Upper lobe of right lung (tissue), 1 donor: ENCODE data around the gene ATP6V1E1. TPM values are rescaled to one million over a fixed set of nuclear protein-coding genes. Genes with fewer than 3 reads are reported as not detected.

Experiments
- ATAC-seq: fragments of 200-7000 bp; cut with Tn5 transposase; one replicate; pipeline ENCODE4 v1.9.1; 2020; ENCODE audit warnings: mild to moderate bottlenecking, moderate library complexity
- DNase-seq: peaks from one replicate; pipeline ENCODE4 v3.0.0-alpha.2; 2020
- H3K27ac ChIP-seq: fragments of 200-600 bp; one replicate; pipeline ENCODE4 v1.8.0; 2022
- H3K27me3 ChIP-seq: fragments of 200-600 bp; one replicate; pipeline ENCODE4 v1.8.0; 2022; ENCODE audit warnings: mild to moderate bottlenecking
- H3K36me3 ChIP-seq: fragments of 200-600 bp; one replicate; pipeline ENCODE4 v1.8.0; 2022
- H3K4me1 ChIP-seq: fragments of 200-600 bp; one replicate; pipeline ENCODE4 v1.8.0; 2022
- H3K4me3 ChIP-seq: fragments of 200-600 bp; one replicate; pipeline ENCODE4 v1.8.0; 2022; ENCODE audit warnings: mild to moderate bottlenecking
- H3K9me3 ChIP-seq: fragments of 200-600 bp; one replicate; pipeline ENCODE4 v1.8.0; 2022
- intact Hi-C: fragments of 100-400 bp; cut with DNase I; formaldehyde crosslinking; loops from one replicate; pipeline ENCODE4 v1.11.0; 2022
- total RNA-seq: library from RNA; stranded (reverse); fragmentation: NEBNext Ultra II Directional; extraction: Animal tissue kit (Norgen Biotek cat#: 25700); gene quantifications from one replicate; pipeline ENCODE4 v1.2.1, GENCODE V29; 2021
- TF ChIP-seq, protein P1 (sequence below): fragments of 200-600 bp; IDR thresholded peaks from one replicate; pipeline ENCODE4 v1.8.0; 2022; ENCODE audit warnings: antibody characterized with exemption
- donor health status: DM: no; HTN: yes; CAD: no; lungs with severe emphysema.

ATP6V1E1 gene
- total RNA-seq, 1 donor from 2014 or later, result 133 TPM

DNA sequence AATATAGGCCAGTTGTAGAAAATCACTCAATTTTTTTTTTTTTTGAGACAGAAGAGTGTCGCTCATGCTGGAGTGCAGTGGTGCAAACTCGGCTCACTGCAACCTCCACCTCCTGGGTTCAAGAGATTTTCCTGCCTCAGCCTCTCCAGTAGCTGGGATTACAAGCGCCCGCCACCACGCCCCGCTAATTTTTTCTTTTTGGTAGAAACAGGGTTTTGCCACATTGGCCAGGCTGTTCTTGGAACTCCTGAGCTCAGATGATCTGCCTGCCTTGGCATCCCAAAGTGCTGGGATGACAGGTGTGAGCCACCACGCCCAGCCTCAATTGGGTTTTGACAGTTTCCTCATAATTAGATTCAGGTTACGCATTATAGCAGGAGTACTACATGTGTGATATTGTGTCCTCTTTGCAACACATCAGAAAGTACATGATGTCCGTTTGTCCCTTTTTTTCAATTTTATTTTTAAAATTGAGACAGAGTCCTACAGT, 2.6 kb upstream of the ATP6V1E1 start:
- H3K4me1 ChIP-seq, result peaks cover 19% of the 10 kb centered on the region
- H3K27me3 ChIP-seq, result no peaks in the 10 kb centered on the region
- no peak overlapping the region for H3K27ac ChIP-seq
- H3K36me3 ChIP-seq, result no peaks in the 10 kb centered on the region
- H3K4me3 ChIP-seq, result no peak overlapping the region
- intact Hi-C loops, result no loop called here
- no peaks in the 10 kb centered on the region for H3K9me3 ChIP-seq
- no peak for ATAC-seq
- no peak for DNase-seq
- TF ChIP-seq, protein P1, sequence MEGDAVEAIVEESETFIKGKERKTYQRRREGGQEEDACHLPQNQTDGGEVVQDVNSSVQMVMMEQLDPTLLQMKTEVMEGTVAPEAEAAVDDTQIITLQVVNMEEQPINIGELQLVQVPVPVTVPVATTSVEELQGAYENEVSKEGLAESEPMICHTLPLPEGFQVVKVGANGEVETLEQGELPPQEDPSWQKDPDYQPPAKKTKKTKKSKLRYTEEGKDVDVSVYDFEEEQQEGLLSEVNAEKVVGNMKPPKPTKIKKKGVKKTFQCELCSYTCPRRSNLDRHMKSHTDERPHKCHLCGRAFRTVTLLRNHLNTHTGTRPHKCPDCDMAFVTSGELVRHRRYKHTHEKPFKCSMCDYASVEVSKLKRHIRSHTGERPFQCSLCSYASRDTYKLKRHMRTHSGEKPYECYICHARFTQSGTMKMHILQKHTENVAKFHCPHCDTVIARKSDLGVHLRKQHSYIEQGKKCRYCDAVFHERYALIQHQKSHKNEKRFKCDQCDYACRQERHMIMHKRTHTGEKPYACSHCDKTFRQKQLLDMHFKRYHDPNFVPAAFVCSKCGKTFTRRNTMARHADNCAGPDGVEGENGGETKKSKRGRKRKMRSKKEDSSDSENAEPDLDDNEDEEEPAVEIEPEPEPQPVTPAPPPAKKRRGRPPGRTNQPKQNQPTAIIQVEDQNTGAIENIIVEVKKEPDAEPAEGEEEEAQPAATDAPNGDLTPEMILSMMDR, result no peak

DNA sequence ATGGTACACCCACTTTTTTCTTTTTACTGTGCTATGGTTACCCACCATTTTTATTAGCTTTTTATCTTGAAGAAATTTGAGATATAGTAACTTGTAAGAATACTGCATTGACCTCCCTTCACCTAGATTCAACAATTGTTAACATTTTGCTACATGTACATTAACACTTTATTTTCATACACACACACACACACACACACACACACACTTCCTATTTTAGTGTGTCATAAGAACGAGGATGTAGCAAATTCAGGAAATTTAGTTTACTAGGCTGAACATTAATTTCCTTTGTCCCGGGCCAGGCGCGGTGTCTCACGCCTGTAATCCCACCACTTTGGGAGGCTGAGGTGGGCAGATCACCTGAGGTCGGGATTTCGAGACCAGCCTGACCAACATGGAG, 1.1 kb upstream of the ATP6V1E1 start:
- DNase-seq, result no peak
- TF ChIP-seq, protein P1, result no peak
- peaks cover 19% of the 10 kb centered on the region for H3K4me1 ChIP-seq
- H3K9me3 ChIP-seq, result no peaks in the 10 kb centered on the region
- ATAC-seq, result no peak
- intact Hi-C loops, result no loop called here
- H3K27ac ChIP-seq, result peak overlapping the region; percentile 96
- H3K36me3 ChIP-seq, result peaks cover 5% of the 10 kb centered on the region
- no peaks in the 10 kb centered on the region for H3K27me3 ChIP-seq
- H3K4me3 ChIP-seq, result no peak overlapping the region

DNA sequence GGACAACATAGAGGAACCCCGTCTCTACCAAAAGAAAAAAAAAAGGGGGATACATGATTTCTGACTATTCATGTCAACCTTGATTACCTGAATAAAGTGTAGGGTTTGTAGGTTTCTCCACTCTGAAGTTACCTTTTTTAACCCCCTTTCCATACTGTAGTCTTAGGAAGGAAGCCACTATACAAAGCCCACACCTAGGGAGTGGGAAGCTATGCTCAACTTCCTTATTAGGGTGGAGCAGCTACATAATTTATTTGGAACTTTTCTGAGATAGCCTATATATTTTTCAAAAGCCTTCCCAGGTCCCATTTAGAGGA, 582 bp upstream of the ATP6V1E1 start:
- TF ChIP-seq, protein P1, result no peak
- Histone ChIP-seq H3K27me3 (no peaks in the 10 kb centered on the region), H3K9me3 (no peaks in the 10 kb centered on the region), H3K36me3 (peaks cover 7% of the 10 kb centered on the region), H3K27ac (peak overlapping the region; percentile 96), H3K4me3 (peak overlapping the region; percentile 100), H3K4me1 (peaks cover 19% of the 10 kb centered on the region)
- no peak for ATAC-seq
- intact Hi-C loops, result no loop called here
- DNase-seq, result no peak

DNA sequence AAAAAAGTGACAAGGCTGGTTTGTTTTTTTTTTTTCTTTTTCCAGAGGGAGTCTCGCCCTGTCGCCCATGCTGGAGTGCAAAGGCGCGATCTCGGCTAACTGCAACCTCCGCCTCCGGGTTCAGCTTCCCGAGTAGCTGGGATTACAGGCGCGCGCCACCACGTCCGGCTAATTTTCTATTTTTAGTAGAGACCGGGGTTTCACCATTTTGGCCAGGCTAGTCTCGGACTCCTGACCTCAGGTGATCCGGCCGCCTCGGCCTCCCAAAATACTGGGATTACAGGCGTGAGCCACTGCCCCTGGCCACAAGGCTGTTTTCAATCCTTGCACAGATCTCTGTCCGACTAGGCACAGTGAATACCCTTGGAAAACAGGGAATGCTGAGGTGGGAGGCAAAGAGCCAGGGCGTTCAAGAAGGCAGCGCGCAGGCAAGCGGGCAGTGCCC, 566 bp downstream of the ATP6V1E1 start:
- TF ChIP-seq, protein P1, result no peak
- no peaks in the 10 kb centered on the region for H3K9me3 ChIP-seq
- ATAC-seq, result no peak
- peak overlapping the region; percentile 96 for H3K27ac ChIP-seq
- peak overlapping the region; percentile 100 for H3K4me3 ChIP-seq
- H3K36me3 ChIP-seq, result peaks cover 10% of the 10 kb centered on the region
- H3K4me1 ChIP-seq, result peaks cover 19% of the 10 kb centered on the region
- H3K27me3 ChIP-seq, result no peaks in the 10 kb centered on the region
- no peak for DNase-seq
- intact Hi-C loops, result no loop called here

DNA sequence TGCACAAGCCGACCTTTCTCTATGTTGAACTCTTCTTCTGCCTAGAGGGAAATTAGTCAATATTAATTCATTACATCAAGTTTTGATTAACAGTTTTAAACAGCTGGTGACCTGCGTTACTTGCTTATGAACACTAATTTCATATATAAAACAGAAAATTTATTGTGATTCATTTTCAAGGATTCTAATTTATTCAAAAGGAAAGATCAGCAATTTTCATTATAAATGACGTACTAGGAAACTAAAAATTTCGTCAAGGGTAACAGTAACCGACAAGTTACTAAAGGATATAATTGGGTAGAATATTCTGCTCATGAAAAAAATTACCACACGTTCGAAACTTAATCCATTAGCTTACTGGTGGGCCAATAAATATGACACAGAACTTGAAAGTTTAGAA, 15.3 kb downstream of the ATP6V1E1 start:
- Histone ChIP-seq H3K9me3 (no peaks in the 10 kb centered on the region), H3K27ac (no peak overlapping the region), H3K27me3 (no peaks in the 10 kb centered on the region), H3K36me3 (peaks cover 75% of the 10 kb centered on the region), H3K4me3 (no peak overlapping the region), H3K4me1 (no peaks in the 10 kb centered on the region)
- ATAC-seq (no peak), DNase-seq (no peak)
- intact Hi-C loops, result no loop called here
- TF ChIP-seq, protein P1, result no peak

DNA sequence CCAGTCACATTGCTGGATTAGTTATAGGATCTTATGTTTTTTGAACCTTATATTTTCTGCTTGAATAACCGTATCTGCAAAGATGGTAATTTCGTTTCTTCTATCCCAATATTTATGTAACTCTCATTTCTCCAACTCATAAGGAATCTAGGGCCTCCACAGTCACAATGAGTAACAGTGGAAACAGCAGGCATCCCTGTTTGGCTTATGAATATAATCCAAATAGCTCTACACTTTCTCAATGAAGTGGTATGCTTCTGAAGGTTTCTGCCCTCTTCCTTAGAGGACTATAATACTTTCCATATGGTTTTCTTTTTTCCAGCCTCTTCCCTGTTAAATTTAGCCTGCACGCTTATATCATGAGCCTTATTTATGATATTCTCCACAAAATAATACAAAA, 16.5 kb downstream of the ATP6V1E1 start:
- no peak overlapping the region for H3K27ac ChIP-seq
- peaks cover 73% of the 10 kb centered on the region for H3K36me3 ChIP-seq
- H3K4me1 ChIP-seq, result no peaks in the 10 kb centered on the region
- H3K9me3 ChIP-seq, result no peaks in the 10 kb centered on the region
- no peak overlapping the region for H3K4me3 ChIP-seq
- no peaks in the 10 kb centered on the region for H3K27me3 ChIP-seq
- no peak for DNase-seq
- ATAC-seq, result no peak
- intact Hi-C loops, result no loop called here
- TF ChIP-seq, protein P1, result no peak
